Prostate gland (tissue), 2 donors: Measurements from ENCODE around the gene CELA2A. TPM values are rescaled to one million over a fixed set of nuclear protein-coding genes. Genes with fewer than 3 reads are reported as not detected.

Source experiments
- DNase-seq: peaks from one replicate; pipeline ENCODE4 v3.0.0-alpha.2; 2019; ENCODE audit warnings: low spot score
- H3K27ac ChIP-seq, 2 donors: fragments of 200-600 bp; sonication (generic); 2 replicates each; pipeline ENCODE4 v1.5.1; 2017 to 2019
- H3K27me3 ChIP-seq: fragments of 200-600 bp; sonication (generic); replicated peaks from 2 replicates; pipeline ENCODE4 v1.5.1; 2019; ENCODE audit not compliant: insufficient read depth
- H3K36me3 ChIP-seq, 2 donors: fragments of 200-600 bp; sonication (generic); 1 replicate in 1 of 2; 2 replicates in 1 of 2; pipeline versions ENCODE4 v1.5.1 to v1.8.1; 2017 to 2019
- H3K4me1 ChIP-seq: fragments of 200-600 bp; sonication (generic); replicated peaks from 2 replicates; pipeline ENCODE4 v1.5.1; 2019
- H3K4me3 ChIP-seq, 2 donors: fragments of 200-600 bp; sonication (generic); 2 replicates each; pipeline ENCODE4 v1.5.1; 2017 to 2019
- H3K9me3 ChIP-seq: fragments of 200-600 bp; sonication (generic); 2 replicates; pipeline ENCODE4 v1.5.1; 2017
- POLR2A ChIP-seq: fragments of 450-650 bp; IDR thresholded peaks from one replicate; pipeline ENCODE4 v1.6.1; 2016; ENCODE audit warnings: antibody characterized with exemption, mild to moderate bottlenecking
- POLR2AphosphoS5 ChIP-seq: sonication (generic); formaldehyde crosslinking; IDR thresholded peaks from one replicate; pipeline ENCODE4 v1.6.1; 2017; ENCODE audit warnings: antibody characterized with exemption
- WGBS: methylation state at CpG from one replicate; pipeline ENCODE4 v1.1.5; 2018; 5-methylcytosine and 5-hydroxymethylcytosine counted together
- intact Hi-C: fragments of 100-400 bp; cut with DNase I; formaldehyde crosslinking; loops from one replicate; pipeline ENCODE4 v1.14.2; 2022
- total RNA-seq, 2 donors: library from RNA; depleted of rRNA; stranded (reverse); fragments of >200 nt; gene quantifications; one replicate each; pipeline ENCODE4 v1.1.0, GENCODE V29; 2016
- TF ChIP-seq, protein P1 (sequence below), 4 experiments: fragments of 200-600 bp in 2 of 4; fragments of 450-650 bp in 2 of 4; sonication (generic) in 2 of 4; IDR thresholded peaks; 1 replicate in 3 of 4; 2 replicates in 1 of 4; pipeline ENCODE4 v1.5.1; 2016 to 2019; ENCODE audit warnings: antibody characterized with exemption in 4 of 4, mild to moderate bottlenecking in 2 of 4, moderate library complexity in 2 of 4

Gene CELA2A
- total RNA-seq, 2 donors from 2014 or later, result 5.4 TPM; not detected in 1

DNA sequence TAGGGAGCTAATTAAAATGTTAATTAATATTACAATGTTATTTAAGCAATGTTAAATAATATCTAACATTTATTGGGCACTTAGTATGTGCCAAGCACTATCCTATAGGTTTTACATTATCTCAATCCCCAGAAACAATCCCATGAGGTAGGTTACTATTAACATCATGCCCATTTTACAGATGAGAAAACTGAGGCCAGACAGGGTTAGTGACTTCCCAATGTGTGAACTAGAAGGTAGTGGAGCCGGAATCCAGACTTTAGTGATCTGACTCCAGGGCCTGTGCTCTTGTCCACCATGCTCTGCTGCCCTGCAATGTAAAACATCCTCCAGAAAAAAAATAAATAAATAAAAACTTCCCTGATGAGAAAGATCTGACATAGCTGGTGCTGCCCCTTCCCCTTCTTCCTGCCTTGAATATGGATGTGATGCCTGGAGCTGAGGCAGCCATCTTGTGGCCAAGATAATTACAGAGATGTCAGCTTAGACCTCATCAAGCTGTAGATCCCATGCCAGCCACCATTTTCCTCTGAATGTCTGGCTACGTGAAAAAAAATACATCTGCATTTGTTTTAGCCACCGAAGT, 7.6 kb upstream of the CELA2A start:
- no peak overlapping the region for H3K4me3 ChIP-seq
- H3K9me3 ChIP-seq, result no peaks in the 10 kb centered on the region
- no peak for DNase-seq
- intact Hi-C loops, result no loop called here
- 89% methylated on average over 3 of the region's 3 CpGs for WGBS
- H3K27ac ChIP-seq, result no peak overlapping the region
- no peak for TF ChIP-seq POLR2A
- TF ChIP-seq, protein P1, sequence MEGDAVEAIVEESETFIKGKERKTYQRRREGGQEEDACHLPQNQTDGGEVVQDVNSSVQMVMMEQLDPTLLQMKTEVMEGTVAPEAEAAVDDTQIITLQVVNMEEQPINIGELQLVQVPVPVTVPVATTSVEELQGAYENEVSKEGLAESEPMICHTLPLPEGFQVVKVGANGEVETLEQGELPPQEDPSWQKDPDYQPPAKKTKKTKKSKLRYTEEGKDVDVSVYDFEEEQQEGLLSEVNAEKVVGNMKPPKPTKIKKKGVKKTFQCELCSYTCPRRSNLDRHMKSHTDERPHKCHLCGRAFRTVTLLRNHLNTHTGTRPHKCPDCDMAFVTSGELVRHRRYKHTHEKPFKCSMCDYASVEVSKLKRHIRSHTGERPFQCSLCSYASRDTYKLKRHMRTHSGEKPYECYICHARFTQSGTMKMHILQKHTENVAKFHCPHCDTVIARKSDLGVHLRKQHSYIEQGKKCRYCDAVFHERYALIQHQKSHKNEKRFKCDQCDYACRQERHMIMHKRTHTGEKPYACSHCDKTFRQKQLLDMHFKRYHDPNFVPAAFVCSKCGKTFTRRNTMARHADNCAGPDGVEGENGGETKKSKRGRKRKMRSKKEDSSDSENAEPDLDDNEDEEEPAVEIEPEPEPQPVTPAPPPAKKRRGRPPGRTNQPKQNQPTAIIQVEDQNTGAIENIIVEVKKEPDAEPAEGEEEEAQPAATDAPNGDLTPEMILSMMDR (IDR thresholded peaks at IDR 0.05), result no peak
- no peak for TF ChIP-seq POLR2AphosphoS5
- H3K4me1 ChIP-seq, result no peaks in the 10 kb centered on the region
- H3K27me3 ChIP-seq, result no peaks in the 10 kb centered on the region
- no peaks in the 10 kb centered on the region for H3K36me3 ChIP-seq

DNA sequence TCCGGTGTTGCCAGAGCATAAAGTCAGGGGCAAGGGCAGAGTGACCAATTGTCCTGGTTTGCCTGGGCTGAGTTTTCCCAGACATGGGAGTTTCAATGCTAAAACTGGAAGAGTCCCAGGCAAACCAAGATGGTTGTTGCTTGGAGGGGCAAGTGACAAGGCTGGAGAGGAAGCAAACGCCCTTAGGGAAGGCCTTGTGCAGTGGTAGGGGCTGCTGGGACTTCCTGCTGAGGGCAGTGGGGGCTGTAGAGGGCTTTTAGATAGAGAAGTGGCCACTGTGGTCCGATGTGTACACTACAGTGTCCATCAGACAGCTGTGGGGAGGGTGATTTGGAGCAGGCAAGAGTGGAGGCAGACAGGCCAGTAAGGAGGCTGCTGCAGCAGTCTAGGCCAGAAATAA, 7.0 kb upstream of the CELA2A start:
- Histone ChIP-seq H3K27ac (no peak overlapping the region), H3K27me3 (no peaks in the 10 kb centered on the region), H3K4me3 (no peak overlapping the region), H3K4me1 (no peaks in the 10 kb centered on the region), H3K36me3 (no peaks in the 10 kb centered on the region), H3K9me3 (no peaks in the 10 kb centered on the region)
- 87% methylated on average over 3 of the region's 3 CpGs for WGBS
- TF ChIP-seq POLR2A (no peak), POLR2AphosphoS5 (no peak)
- TF ChIP-seq, protein P1 (IDR thresholded peaks at IDR 0.05), result no peak
- intact Hi-C loops, result no loop called here
- no peak for DNase-seq

DNA sequence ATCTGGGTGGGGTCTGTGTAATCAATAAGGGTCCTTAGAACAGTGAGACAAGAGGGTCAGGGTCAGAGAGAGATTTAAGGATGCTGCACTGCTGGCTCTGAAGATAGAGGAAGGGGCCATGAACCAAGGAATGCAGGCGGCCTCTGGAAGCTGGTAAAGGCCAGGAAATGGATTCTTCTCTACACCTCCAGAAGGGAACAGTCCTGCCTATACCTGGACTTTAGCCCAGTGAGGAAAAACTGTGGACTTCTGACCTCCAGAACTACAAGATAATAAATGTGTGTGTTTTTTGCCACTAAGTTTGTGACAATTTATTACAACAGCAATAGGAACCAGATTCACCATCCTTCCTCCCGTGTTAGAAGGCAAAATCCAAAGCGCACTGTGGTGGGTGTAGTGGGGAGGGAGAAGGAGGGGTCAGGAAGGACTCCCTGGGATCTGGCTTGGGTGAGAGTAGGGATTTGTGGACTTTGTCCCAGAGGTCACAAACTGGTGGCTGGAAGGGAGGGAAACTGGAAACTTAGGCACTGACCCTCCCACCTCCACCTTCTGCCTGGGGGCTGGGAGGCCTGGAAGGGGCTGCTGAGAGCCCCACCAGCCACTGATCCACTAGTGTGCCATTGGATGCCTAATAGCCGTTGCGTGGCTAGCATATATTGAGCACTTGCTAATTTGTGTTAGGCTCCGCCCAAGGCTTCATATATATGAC, 5.4 kb upstream of the CELA2A start:
- Histone ChIP-seq H3K4me3 (no peak overlapping the region), H3K27me3 (no peaks in the 10 kb centered on the region), H3K36me3 (no peaks in the 10 kb centered on the region), H3K27ac (no peak overlapping the region), H3K4me1 (no peaks in the 10 kb centered on the region), H3K9me3 (no peaks in the 10 kb centered on the region)
- no peak for DNase-seq
- intact Hi-C loops, result no loop called here
- TF ChIP-seq POLR2AphosphoS5, result no peak
- TF ChIP-seq, protein P1 (IDR thresholded peaks at IDR 0.05), result no peak
- no peak for TF ChIP-seq POLR2A
- 95% methylated on average over 6 of the region's 6 CpGs for WGBS

DNA sequence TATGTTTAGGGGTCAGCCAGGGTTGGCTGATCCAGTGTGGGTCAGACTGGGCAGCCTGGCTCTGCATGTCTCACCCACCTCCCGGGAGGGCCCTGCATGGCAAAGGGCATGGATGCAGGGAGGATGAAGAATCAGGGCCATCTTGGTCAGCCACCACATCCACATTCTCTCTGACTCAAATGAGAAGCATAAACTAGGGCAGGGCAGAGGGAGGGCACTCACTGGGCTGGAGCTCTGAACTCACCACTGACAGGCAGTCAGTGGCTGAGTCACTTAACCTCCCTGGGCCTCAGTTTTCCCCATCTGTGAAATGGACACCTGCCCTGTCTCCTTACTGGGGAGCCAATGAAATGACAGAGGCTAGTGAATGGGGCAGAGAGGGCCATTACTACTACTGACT, 4.3 kb upstream of the CELA2A start:
- H3K27me3 ChIP-seq, result no peaks in the 10 kb centered on the region
- intact Hi-C loops, result no loop called here
- no peaks in the 10 kb centered on the region for H3K36me3 ChIP-seq
- no peak for DNase-seq
- no peak overlapping the region for H3K4me3 ChIP-seq
- no peaks in the 10 kb centered on the region for H3K9me3 ChIP-seq
- H3K27ac ChIP-seq, result no peak overlapping the region
- TF ChIP-seq, protein P1 (IDR thresholded peaks at IDR 0.05), result no peak
- no peak for TF ChIP-seq POLR2A
- TF ChIP-seq POLR2AphosphoS5, result no peak
- H3K4me1 ChIP-seq, result no peaks in the 10 kb centered on the region
- WGBS, result 86% methylated on average over 1 of the region's 1 CpG
